ENCODE data around the gene KLK5. TPM values are rescaled to one million over a fixed set of nuclear protein-coding genes. Genes with fewer than 3 reads are reported as not detected.

KLK5 gene
- total RNA-seq, 1 experiment from 2014 or later: 1.0 TPM

GRCh38 chr19:50922317-50922853 is 30.5 kb downstream of the KLK5 start:
- peaks cover 7% of the 10 kb centered on the region for H3K27me3 Mint-ChIP-seq (ENCODE audit: low read depth)
- peak; percentile 100 for ATAC-seq

GRCh38 chr19:50921426-50922316 is 31.2 kb downstream of the KLK5 start:
- Mint-ChIP-seq H3K27ac (peak overlapping the region; percentile 34; the same call in 1 of the 2 replicates), H3K4me1 (peaks cover 13% of the 10 kb centered on the region), H3K36me3 (no peaks in the 10 kb centered on the region), H3K9me3 (no peaks in the 10 kb centered on the region), H3K4me3 (peak overlapping the region; percentile 18), H3K27me3 (ENCODE audit: low read depth) (peaks cover 14% of the 10 kb centered on the region)
- ATAC-seq (peak; percentile 11), DNase-seq (ENCODE audit: low spot score) (no peak)
- ChIA-PET POLR2A (interaction anchor here (1.0 kb wide), 2 partner anchors 99 to 127 kb away, joined by 3 to 5 read pairs; no protein-coding TSS in a partner anchor), CTCF (interaction anchor here (0.6 to 6.9 kb wide), 58 partner anchors 10 to 384 kb away, joined by 3 to 84 read pairs (median 5); partner anchors contain the start of genes ACP4, KLK13, KLK3 and KLK4)
- TF ChIP-seq ZNF423 (CRISPR knock-in tag; IDR thresholded peaks at IDR 0.05): peak; percentile 80
- TF ChIP-seq E2F4 (CRISPR knock-in tag; IDR thresholded peaks at IDR 0.05; ENCODE audit: borderline replicate concordance, low read depth): no peak
- TF ChIP-seq ARID4B (CRISPR knock-in tag; IDR thresholded peaks at IDR 0.05; ENCODE audit: borderline replicate concordance): no peak

More at GRCh38 chr19:50922317-50922853, 30.5 kb downstream of the KLK5 start:
- no peak for TF ChIP-seq ZBTB21 (CRISPR knock-in tag; IDR thresholded peaks at IDR 0.05; ENCODE audit: borderline replicate concordance)
- TF ChIP-seq MAX (CRISPR knock-in tag; IDR thresholded peaks at IDR 0.05): 0 out of 2 replicates have a peak, but pooled peaks have one; percentile 20
- peak; percentile 90 for TF ChIP-seq CTCF (IDR thresholded peaks at IDR 0.05)
- ChIA-PET POLR2A (interaction anchor here (0.7 to 1.0 kb wide), 3 partner anchors 99 to 623 kb away, joined by 3 to 5 read pairs (median 3); no protein-coding TSS in a partner anchor), CTCF (interaction anchor here (0.6 to 6.9 kb wide), 60 partner anchors 11 to 385 kb away, joined by 3 to 84 read pairs (median 5); partner anchors contain the start of genes ACP4, KLK13, KLK3 and KLK4)
- peak; percentile 87 for DNase-seq (ENCODE audit: low spot score)
- Mint-ChIP-seq H3K4me3 (peak overlapping the region; percentile 18; the same call in 1 of the 2 replicates), H3K27ac (no peak overlapping the region), H3K9me3 (no peaks in the 10 kb centered on the region), H3K36me3 (no peaks in the 10 kb centered on the region), H3K4me1 (peaks cover 13% of the 10 kb centered on the region)

GRCh38 chr19:50916069-50916468 is 36.8 kb downstream of the KLK5 start:
- DNase-seq (ENCODE audit: low spot score) (no peak), ATAC-seq (no peak)
- no peak overlapping the region for H3K27ac Mint-ChIP-seq
- peaks cover 10% of the 10 kb centered on the region for H3K27me3 Mint-ChIP-seq (ENCODE audit: low read depth)
- CTCF ChIA-PET: no interaction called here
- no peaks in the 10 kb centered on the region for H3K36me3 Mint-ChIP-seq
- H3K4me1 Mint-ChIP-seq: peaks cover 4% of the 10 kb centered on the region; the same call in 1 of the 2 replicates
- H3K4me3 Mint-ChIP-seq: no peak overlapping the region
- POLR2A ChIA-PET: no interaction called here
- H3K9me3 Mint-ChIP-seq: no peaks in the 10 kb centered on the region
- TF ChIP-seq NFATC4 (CRISPR knock-in tag; IDR thresholded peaks at IDR 0.05) (no peak), ETV6 (CRISPR knock-in tag; IDR thresholded peaks at IDR 0.05) (no peak), ZNF425 (CRISPR knock-in tag; conservative IDR thresholded peaks at IDR 0.05) (no peak), HMGA2 (CRISPR knock-in tag; IDR thresholded peaks at IDR 0.05) (no peak), MXD4 (CRISPR knock-in tag; IDR thresholded peaks at IDR 0.05; ENCODE audit: borderline replicate concordance) (no peak), NFYB (CRISPR knock-in tag; conservative IDR thresholded peaks at IDR 0.05; ENCODE audit: low read depth) (no peak), ZNF232 (CRISPR knock-in tag; IDR thresholded peaks at IDR 0.05) (no peak), FOXK1 (CRISPR knock-in tag; IDR thresholded peaks at IDR 0.05) (no peak), CTCF (IDR thresholded peaks at IDR 0.05) (no peak), EMX1 (CRISPR knock-in tag; IDR thresholded peaks at IDR 0.05) (no peak)
